ENCODE results near the gene FGF7.

DNA sequence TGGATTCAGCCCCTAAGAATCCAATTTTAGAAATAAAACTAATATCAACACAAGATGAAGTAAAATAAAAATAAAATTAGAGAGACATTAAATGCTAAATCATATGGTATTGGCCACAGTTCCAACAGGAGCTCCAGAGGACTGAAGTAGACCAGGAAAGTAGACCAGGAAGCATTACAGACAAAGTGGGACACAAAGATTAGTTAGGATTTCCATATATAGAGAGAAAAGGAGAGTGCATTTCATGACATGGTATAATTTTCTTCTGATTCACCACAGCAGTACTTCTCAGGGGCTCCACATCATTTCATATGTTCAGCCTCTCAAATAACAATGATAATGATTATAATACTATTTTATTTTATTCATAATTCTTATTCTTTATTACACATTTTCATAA, 18.3 kb downstream of the FGF7 start:
- TF ChIP-seq POLR2AphosphoS5 (IDR thresholded peaks at IDR 0.05; ENCODE audit: borderline replicate concordance, low read depth, low read length) (no peak), FOXP2 (optimal IDR thresholded peaks at IDR 0.05; ENCODE audit: control extremely low read depth, extremely low read length, insufficient read depth) (no peak)
